HCT116 (cell line): ENCODE measurements around the gene CUL5.

ENCODE experiments used
- TF ChIP-seq, protein P1 (sequence below): IDR thresholded peaks from 2 replicates; pipeline ENCODE4 v1.6.1; 2012
- TF ChIP-seq, protein P2 (sequence below), 3 experiments: fragments of 200-600 bp in 1 of 3; sonication (generic) in 1 of 3; IDR thresholded peaks in 2 of 3; conservative IDR thresholded peaks in 1 of 3; 2 replicates each; pipeline ENCODE4 v1.5.1; 2012 to 2017; ENCODE audit warnings: low read depth in 2 of 3, low read length in 2 of 3, antibody characterized with exemption in 1 of 3, borderline replicate concordance in 1 of 3, control low read depth in 1 of 3, mild to moderate bottlenecking in 1 of 3, mixed read lengths in 1 of 3, mixed run types in 1 of 3, moderate library complexity in 1 of 3; ENCODE audit not compliant: insufficient read depth in 1 of 3

DNA sequence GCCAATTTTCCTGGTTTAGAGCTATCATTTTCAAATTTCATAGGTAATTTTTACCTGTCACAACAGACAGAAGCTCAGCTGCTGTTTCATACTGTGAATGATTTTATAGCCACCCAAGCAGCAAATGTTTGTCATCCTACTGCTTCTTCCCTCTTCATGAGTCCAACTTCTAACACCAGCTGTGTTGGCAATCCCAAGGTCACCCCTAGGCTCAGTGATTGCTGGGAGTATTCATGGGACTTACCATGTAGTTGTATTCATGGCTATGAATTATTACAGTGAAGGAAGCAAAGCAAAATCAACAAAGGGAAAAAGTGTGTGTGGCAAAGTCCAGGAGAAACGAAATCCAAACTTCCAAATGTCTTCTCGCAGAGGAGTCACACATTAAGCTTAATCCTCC lies 28.5 kb downstream of the CUL5 start:
- TF ChIP-seq, protein P1, sequence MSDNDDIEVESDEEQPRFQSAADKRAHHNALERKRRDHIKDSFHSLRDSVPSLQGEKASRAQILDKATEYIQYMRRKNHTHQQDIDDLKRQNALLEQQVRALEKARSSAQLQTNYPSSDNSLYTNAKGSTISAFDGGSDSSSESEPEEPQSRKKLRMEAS: no peak
- TF ChIP-seq, protein P2, sequence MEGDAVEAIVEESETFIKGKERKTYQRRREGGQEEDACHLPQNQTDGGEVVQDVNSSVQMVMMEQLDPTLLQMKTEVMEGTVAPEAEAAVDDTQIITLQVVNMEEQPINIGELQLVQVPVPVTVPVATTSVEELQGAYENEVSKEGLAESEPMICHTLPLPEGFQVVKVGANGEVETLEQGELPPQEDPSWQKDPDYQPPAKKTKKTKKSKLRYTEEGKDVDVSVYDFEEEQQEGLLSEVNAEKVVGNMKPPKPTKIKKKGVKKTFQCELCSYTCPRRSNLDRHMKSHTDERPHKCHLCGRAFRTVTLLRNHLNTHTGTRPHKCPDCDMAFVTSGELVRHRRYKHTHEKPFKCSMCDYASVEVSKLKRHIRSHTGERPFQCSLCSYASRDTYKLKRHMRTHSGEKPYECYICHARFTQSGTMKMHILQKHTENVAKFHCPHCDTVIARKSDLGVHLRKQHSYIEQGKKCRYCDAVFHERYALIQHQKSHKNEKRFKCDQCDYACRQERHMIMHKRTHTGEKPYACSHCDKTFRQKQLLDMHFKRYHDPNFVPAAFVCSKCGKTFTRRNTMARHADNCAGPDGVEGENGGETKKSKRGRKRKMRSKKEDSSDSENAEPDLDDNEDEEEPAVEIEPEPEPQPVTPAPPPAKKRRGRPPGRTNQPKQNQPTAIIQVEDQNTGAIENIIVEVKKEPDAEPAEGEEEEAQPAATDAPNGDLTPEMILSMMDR (IDR thresholded peaks at IDR 0.05 in 2 of 3, conservative IDR thresholded peaks at IDR 0.05 in 1 of 3; ENCODE audit: borderline replicate concordance in 1 of 3, insufficient read depth in 1 of 3, low read depth in 2 of 3, low read length in 2 of 3): no peak
